Activated CD4-positive, alpha-beta T cell treated with anti-CD3 and anti-CD28 coated beads for 4 hours (primary cell): ENCODE measurements around the gene DHRS7.

ENCODE experiments used
- DNase-seq, 2 donors: peaks; one replicate each; pipeline ENCODE4 v3.0.0-alpha.2; 2020

DHRS7 gene

GRCh38 chr14:60164712-60165546 lies at the start of gene DHRS7:
Gene DHRS7 (minus strand): TSS chr14:60165398. CDS start chr14:60165309, 89 bp downstream.
- peak; percentile 51 to 60 for DNase-seq

DNA sequence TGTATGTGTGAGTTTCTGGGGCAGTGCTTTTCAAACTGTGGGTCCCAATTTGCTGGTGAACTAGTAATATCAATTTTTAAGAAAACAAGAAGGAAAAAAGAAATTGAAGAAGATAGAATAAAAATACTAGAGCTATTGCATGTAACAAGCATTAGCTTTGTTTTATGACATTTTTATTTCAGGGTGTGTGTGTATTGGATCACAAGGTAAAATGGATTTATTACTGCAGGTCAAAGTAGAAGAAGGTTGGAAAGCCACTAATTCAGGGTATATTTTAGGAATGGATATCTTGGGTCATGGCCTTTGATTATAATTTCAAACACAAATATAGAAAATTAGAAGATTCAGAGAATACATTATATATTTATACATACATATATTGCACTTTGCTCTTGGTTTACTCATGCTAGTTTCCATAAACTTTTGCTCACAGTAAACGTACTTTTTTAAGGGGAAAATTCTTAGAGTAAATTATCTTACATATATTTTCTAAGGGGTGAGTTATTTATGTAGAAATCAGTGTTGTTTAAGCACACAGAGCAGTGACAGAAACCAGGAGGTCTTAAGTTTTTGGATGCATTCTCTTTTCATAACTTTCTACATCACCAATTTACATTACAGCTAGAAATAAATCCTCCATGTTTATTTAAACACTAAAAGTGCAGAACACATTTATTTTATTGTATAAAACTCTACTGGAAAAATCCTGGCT lies 49.4 kb upstream of the DHRS7 start:
- DNase-seq, result no peak

GRCh38 chr14:60214003-60214402 lies 48.8 kb upstream of the DHRS7 start:
- no peak for DNase-seq

GRCh38 chr14:60212503-60213371 lies 47.5 kb upstream of the DHRS7 start:
- DNase-seq, result no peak

- no peak for DNase-seq
Observed at GRCh38 chr14:60211153-60211552, 46.0 kb upstream of the DHRS7 start.

DNA sequence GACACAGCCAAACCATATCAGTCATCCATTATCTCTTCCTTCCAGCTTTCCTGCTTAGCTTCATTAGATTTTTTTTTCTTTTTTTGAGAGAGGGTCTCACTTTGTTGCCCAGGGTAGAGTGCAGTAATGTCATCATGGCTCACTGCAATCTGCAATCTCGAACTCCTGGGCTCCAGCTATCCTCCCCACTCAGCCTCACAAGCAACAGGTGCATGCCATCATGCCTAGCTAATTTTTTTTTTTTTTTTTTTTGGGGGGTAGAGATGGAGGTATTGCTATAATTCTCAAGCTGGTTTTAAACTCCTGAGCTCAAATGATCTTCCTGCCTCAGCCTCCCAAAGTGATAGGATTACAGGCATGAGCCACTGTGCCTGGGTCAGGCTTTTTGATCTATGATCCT lies 45.5 kb upstream of the DHRS7 start:
- no peak for DNase-seq

DNA sequence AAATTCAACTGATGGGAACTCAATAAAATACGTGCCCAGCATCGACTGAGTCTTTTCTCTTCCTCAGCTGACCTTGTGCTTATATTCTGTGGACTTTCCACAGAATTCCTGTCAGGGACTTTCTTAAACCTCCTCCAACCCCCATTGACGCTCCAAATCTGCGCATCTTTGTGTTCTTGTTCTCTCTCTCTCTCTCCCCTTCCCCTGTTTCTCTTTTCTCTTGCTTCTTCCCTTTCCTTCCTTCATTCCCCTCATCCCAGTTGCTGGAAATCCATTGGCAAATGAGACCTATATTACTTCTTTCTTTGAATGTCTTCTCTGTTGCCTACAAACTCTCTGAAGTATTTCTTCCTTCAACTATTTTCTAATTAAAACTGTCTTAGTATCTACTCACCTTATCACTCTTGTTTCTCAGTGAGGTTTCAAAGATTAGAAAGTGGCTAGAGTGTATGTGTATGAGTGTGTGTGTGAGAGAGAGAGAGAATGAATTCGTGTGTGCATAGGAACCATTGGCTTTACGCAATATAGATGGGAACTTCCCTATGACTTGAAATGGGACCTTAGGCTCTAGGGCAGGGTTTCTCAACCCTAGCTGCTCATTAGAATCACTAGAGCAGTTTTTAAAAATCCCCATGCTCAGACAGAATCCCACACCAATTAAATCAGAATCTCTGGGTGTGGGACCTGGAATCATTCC lies 41.8 kb upstream of the DHRS7 start:
- DNase-seq, result no peak

DNA sequence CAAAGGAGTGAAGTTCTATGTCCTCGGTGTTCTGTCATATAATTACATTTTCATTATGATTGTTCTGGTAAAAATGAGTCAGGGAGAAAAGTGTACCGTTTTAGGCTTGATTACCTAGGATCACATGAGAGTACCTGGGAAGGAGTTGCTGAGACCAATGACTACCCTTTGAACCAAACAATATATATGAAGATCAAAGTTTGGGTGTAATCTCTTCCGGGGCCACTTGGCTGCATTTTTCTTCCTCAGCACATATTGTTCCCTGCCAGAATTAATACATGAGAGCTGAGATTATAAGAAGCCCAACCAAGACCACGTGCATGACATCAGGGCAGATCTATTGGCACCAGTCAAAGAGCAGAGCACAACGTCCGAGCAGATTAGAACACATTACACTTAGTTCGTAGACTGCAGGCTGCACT lies 41.1 kb upstream of the DHRS7 start:
- no peak for DNase-seq

DNA sequence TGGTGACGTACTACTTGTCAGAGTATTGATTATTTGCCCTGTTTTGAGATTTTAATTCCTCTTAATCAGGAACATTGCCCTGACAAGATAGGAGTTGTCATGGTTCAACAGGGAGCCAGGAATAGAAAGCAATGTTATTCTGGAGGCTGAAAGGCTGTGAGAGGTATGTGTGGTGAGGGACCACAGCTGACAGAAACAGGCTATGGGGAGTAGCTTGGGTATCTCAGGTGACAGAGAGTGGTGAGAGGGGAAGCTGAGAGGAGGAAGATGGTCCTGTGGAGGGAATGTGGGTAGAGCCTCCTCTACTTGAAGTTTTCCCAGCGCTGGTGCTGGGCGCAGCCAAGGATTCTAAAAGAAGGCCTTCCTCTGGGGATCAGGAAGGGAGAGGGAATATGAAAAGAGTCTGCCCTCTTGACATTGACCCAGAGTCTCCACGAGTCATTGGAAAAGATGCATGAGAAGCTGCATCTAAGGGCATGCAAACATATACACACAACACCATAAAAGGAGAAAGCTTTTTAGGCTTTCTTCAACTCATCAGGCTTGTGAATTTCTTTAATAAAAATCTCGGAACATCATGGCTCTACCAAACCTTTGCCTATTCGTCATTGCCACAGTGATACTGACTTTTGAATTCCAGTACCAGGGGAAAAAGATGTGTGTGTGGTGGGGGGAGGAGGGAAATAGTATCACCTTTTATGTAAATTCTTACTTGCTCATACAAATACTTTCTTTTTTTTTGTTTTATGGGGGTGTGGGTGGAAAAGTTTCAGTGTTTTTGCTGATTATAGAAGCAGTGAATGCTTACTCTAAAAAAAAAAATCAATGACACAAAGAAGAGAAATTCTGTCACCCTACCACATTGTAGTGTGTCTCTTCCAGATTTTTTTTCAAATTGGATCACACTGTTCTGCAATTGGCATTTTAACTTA lies 39.9 kb upstream of the DHRS7 start:
- no peak for DNase-seq

DNA sequence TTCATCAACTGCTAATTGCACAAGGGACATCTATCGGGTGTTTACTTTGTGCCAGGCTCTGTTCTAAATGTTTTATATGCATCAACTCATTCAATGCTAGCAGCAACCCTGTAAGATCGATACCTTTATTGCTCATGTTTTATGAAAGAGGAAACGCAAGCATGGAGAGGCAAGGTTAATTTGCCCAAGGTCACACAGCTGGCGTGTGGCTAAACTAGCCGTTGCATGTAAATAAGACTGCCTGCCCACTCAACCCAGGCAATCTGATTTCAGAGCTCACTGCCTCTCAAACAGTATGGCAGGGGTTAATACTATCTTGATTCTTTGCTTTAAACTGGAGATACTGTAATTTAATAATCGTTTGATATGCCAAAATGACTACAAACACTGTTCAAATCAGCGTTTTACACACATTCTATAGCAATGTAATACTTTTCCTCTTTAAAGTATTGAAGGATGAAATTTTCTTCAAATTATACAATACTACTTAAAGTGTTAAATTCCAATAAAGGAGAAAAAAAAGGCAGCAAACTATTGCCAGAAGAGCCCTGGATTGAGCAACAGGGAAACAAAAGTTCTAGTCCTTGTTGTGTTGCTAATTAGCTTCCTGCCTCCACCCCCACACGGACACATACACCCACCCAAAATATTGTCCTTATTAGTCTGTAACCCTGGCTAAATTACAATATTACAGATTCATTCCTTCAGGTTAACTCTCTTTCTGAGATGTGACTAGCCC lies 39.1 kb upstream of the DHRS7 start:
- no peak for DNase-seq

DNA sequence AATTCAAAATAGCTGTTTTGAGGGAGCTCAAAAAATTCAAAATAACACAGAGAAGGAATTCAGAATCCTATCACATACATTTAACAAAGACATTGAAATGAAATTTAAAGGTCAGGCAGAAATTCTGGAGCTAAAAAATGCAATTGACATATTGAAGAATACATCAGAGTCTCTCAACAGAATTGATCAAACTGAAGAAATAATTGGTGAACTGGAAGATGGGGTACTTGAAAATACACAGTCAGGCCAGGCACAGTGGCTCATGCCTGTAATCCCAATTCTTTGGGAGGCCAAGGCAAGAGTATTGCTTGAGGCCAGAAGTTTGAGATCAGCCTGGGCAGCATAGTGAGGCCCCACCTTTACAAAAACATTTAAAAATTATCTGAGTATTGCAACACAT lies 34.1 kb upstream of the DHRS7 start:
- no peak for DNase-seq

- DNase-seq, result no peak
Observed at GRCh38 chr14:60197629-60198303, 32.6 kb upstream of the DHRS7 start.

DNA sequence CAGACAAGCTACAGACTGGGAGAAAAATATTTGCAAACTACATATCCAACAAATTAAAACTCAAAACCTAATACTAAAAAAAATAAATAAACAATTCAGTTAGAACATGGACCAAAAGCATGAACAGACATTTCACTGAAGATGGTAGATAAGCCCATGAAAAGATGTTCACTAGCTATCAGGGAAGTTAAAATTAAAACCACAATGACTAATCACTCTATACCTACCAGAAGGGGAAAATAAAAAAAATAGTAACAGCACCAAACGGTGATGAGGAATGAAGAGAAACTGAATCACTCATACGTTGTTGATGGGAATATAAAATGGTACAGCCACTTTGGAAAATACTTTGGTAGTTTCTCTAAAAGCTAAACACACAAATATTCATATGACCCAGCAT lies 31.1 kb upstream of the DHRS7 start:
- DNase-seq, result no peak

GRCh38 chr14:60195179-60195810 lies 30.1 kb upstream of the DHRS7 start:
- DNase-seq, result no peak

- DNase-seq, result no peak
Observed at GRCh38 chr14:60189923-60190840, 25.0 kb upstream of the DHRS7 start.

- no peak for DNase-seq
Observed at GRCh38 chr14:60188696-60189095, 23.5 kb upstream of the DHRS7 start.

GRCh38 chr14:60188115-60188514 lies 22.9 kb upstream of the DHRS7 start:
- DNase-seq, result no peak

DNA sequence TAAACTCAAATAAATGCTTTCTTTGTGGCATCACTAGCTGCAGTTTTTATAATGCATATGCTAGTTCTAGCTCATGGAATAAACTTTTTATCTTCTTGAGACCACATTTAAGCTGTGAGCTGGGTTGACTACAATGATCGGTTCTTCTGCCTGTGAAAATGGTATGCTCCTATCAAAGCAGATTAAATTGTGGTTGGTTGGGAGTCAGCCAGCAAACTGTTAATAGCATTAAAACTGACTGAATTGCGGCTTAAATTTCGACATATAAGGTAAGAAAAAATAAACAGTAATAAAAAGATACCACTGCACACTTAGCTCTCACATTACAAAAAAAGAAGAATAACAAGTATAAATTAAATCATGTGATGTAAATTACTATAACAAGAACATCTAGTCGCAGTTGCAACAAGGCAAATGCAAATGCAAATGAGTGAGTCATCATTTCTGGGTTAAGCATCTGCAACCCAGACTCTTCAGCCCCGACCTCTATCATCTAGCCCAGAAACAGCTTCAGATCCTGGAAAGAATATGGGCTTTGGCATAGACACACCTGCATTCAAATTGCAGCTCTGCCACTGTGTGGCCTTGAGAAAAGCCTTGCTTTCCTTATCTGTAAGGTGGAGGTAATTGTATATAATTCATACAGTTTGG lies 19.8 kb upstream of the DHRS7 start:
- no peak for DNase-seq
